Astrocyte (in vitro differentiated cells and primary cell): ENCODE data around the gene USO1. TPM values are rescaled to one million over a fixed set of nuclear protein-coding genes. Genes with fewer than 3 reads are reported as not detected.
A peak's percentile ranks its signal among the peaks of the same experiment; 100 is the strongest.
"Not testable (repeated sequence)": the region's sequence is repeated elsewhere in the genome, so short reads cannot be mapped to it uniquely, and the experiment has no call there.

Experiments
- DNase-seq: peaks from one replicate; pipeline ENCODE4 v3.0.0-alpha.2; 2010; ENCODE audit warnings: low read depth
- FAIRE-seq: peaks from 2 replicates; lab custom pipeline; 2011; peaks lifted over from hg19 to GRCh38; lab: Jason Lieb, UNC
- H2AFZ ChIP-seq: 2 replicates; pipeline ENCODE4 v1.6.0; 2012; ENCODE audit warnings: low read depth, low read length, inconsistent platforms
- H3K27ac ChIP-seq: 2 replicates; pipeline ENCODE4 v1.5.1; 2011; ENCODE audit warnings: low read depth, low read length, inconsistent platforms
- H3K27me3 ChIP-seq: 2 replicates; pipeline ENCODE4 v1.6.0; 2011; ENCODE audit warnings: low read length, inconsistent platforms; ENCODE audit not compliant: insufficient read depth
- H3K36me3 ChIP-seq: 2 replicates; pipeline ENCODE4 v1.5.1; 2011; ENCODE audit warnings: low read length, inconsistent platforms; ENCODE audit not compliant: insufficient read depth
- H3K4me1 ChIP-seq: 2 replicates; pipeline ENCODE4 v1.5.1; 2011; ENCODE audit warnings: low read length, inconsistent platforms; ENCODE audit not compliant: insufficient read depth
- H3K4me2 ChIP-seq: 2 replicates; pipeline ENCODE4 v1.6.0; 2012; ENCODE audit warnings: low read length, inconsistent platforms
- H3K4me3 ChIP-seq: 2 replicates; pipeline ENCODE4 v1.5.1; 2011; ENCODE audit warnings: low read depth, mild to moderate bottlenecking, low read length, inconsistent platforms; ENCODE audit not compliant: insufficient read depth
- H3K79me2 ChIP-seq: 2 replicates; pipeline ENCODE4 v1.6.0; 2012; ENCODE audit warnings: mild to moderate bottlenecking, low read length, inconsistent platforms; ENCODE audit not compliant: insufficient read depth
- H3K9ac ChIP-seq: 2 replicates; pipeline ENCODE4 v1.6.0; 2012; ENCODE audit warnings: mild to moderate bottlenecking, low read length, inconsistent platforms
- H3K9me3 ChIP-seq: 2 replicates; pipeline ENCODE4 v1.5.1; 2012; ENCODE audit warnings: low read depth, mild to moderate bottlenecking, low read length, inconsistent platforms; ENCODE audit not compliant: insufficient read depth
- H4K20me1 ChIP-seq: 2 replicates; pipeline ENCODE4 v1.6.0; 2012; ENCODE audit warnings: low read length, inconsistent platforms; ENCODE audit not compliant: insufficient read depth
- H3K27ac Mint-ChIP-seq: one replicate; pipeline ENCODE4 v1.8.0; 2021; ENCODE audit warnings: mild to moderate bottlenecking, mixed read lengths; ENCODE audit not compliant: unreplicated experiment
- H3K27me3 Mint-ChIP-seq: one replicate; pipeline ENCODE4 v1.8.0; 2021; ENCODE audit warnings: low read depth, mixed read lengths; ENCODE audit not compliant: unreplicated experiment
- H3K36me3 Mint-ChIP-seq: one replicate; pipeline ENCODE4 v1.8.0; 2021; ENCODE audit warnings: low read depth, mixed read lengths; ENCODE audit not compliant: unreplicated experiment
- H3K4me1 Mint-ChIP-seq: one replicate; pipeline ENCODE4 v1.8.0; 2021; ENCODE audit warnings: low read depth, mixed read lengths; ENCODE audit not compliant: unreplicated experiment
- H3K4me3 Mint-ChIP-seq: one replicate; pipeline ENCODE4 v1.8.0; 2021; ENCODE audit warnings: mild to moderate bottlenecking, moderate library complexity, mixed read lengths; ENCODE audit not compliant: unreplicated experiment
- H3K9me3 Mint-ChIP-seq: one replicate; pipeline ENCODE4 v1.8.0; 2021; ENCODE audit warnings: mild to moderate bottlenecking, mixed read lengths; ENCODE audit not compliant: unreplicated experiment
- CTCF ChIP-seq: IDR thresholded peaks from 2 replicates; pipeline ENCODE4 v1.5.1; 2011; ENCODE audit warnings: low read depth, mild to moderate bottlenecking, inconsistent platforms, low read length, moderate library complexity; ENCODE audit not compliant: insufficient read depth
- EZH2 ChIP-seq: IDR thresholded peaks from 2 replicates; pipeline ENCODE4 v1.6.1; 2012; ENCODE audit warnings: mild to moderate bottlenecking, low read length, inconsistent platforms; ENCODE audit not compliant: insufficient read depth
- total RNA-seq: library from RNA; stranded (reverse); gene quantifications from 2 replicates; pipeline ENCODE4 v1.2.1, GENCODE V29; 2021

Gene USO1
- total RNA-seq, 1 donor from 2014 or later = 104 TPM

DNA sequence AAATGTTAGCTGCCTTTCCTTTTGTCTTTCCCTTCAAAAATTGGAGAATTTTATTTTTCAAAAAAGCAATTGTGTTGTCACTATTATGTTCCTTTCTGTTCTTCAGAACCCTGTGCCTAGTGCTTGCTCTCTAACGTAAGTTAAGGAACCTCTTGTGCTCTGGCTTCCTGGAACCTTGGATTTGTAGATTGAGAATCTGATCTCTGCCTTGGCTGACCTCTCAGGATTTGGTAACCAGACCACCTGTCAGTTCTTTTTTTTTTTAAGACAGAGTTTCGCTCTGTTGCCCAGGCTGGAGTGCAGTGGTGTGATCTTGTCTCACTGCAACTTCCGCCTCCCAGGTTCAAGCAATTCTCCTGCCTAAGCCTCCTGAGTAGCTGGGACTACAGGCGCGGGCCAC, 32.3 kb upstream of the USO1 start:
- H3K4me3 Mint-ChIP-seq, H4K20me1 ChIP-seq, H3K4me1 ChIP-seq, H3K4me1 Mint-ChIP-seq, H3K36me3 ChIP-seq, H3K9me3 Mint-ChIP-seq, H3K79me2 ChIP-seq, H3K9ac ChIP-seq, H3K9me3 ChIP-seq, H3K4me3 ChIP-seq, DNase-seq, H3K27me3 Mint-ChIP-seq, H3K27ac ChIP-seq, FAIRE-seq, H3K4me2 ChIP-seq, H3K27ac Mint-ChIP-seq, H3K27me3 ChIP-seq, H2AFZ ChIP-seq: not testable (repeated sequence)
- H3K36me3 Mint-ChIP-seq = peaks cover 31% of the 10 kb centered on the region

DNA sequence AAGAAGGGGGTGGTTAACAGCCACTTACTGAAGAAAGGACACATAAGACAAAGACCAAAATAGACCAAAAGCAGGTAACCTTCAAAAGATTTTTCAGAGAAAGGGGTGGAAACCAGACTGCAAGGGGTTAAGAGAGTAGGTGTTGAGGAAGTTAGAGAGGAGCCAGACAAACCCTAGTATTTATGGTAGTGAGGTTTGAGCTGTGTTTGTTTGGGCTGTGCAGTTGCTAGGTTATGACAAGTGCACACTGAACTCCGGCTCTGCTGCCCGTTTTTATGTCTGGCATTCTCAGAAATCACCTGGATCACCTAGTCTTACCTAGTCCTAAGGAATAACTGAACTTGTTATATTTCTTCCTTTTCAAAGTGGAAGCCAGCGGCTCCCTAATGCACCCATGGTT, 28.3 kb upstream of the USO1 start:
- no peak overlapping the region for H3K27ac ChIP-seq
- FAIRE-seq (no peak), DNase-seq (no peak)
- no peaks in the 10 kb centered on the region for H3K36me3 ChIP-seq
- H3K9ac ChIP-seq = no peak overlapping the region
- no peak overlapping the region for H2AFZ ChIP-seq
- H3K27me3 ChIP-seq = no peaks in the 10 kb centered on the region
- TF ChIP-seq EZH2 = no peak
- TF ChIP-seq CTCF = no peak
- no peaks in the 10 kb centered on the region for H3K9me3 ChIP-seq
- no peaks in the 10 kb centered on the region for H3K4me1 Mint-ChIP-seq
- peak overlapping the region; percentile 56 for H3K27ac Mint-ChIP-seq
- peaks cover 12% of the 10 kb centered on the region for H4K20me1 ChIP-seq
- no peak overlapping the region for H3K4me2 ChIP-seq
- H3K79me2 ChIP-seq = no peaks in the 10 kb centered on the region
- no peaks in the 10 kb centered on the region for H3K27me3 Mint-ChIP-seq
- H3K9me3 Mint-ChIP-seq = no peaks in the 10 kb centered on the region
- H3K4me1 ChIP-seq = no peaks in the 10 kb centered on the region
- H3K4me3 ChIP-seq = no peak overlapping the region
- H3K36me3 Mint-ChIP-seq = peaks cover 27% of the 10 kb centered on the region
- H3K4me3 Mint-ChIP-seq = no peak overlapping the region

GRCh38 chr4:75696581-75696980, 27.8 kb upstream of the USO1 start:
- H3K27me3 Mint-ChIP-seq = no peaks in the 10 kb centered on the region
- TF ChIP-seq EZH2 (no peak), CTCF (no peak)
- no peaks in the 10 kb centered on the region for H3K9me3 ChIP-seq
- no peaks in the 10 kb centered on the region for H3K9me3 Mint-ChIP-seq
- no peaks in the 10 kb centered on the region for H3K27me3 ChIP-seq
- FAIRE-seq (no peak), DNase-seq (no peak)
- H3K36me3 Mint-ChIP-seq = peaks cover 25% of the 10 kb centered on the region
- no peak overlapping the region for H3K4me3 Mint-ChIP-seq
- no peak overlapping the region for H3K27ac ChIP-seq
- no peak overlapping the region for H3K4me2 ChIP-seq
- no peaks in the 10 kb centered on the region for H3K79me2 ChIP-seq
- no peaks in the 10 kb centered on the region for H3K36me3 ChIP-seq
- no peak overlapping the region for H3K4me3 ChIP-seq
- H3K27ac Mint-ChIP-seq = no peak overlapping the region
- no peak overlapping the region for H2AFZ ChIP-seq
- no peak overlapping the region for H3K9ac ChIP-seq
- H3K4me1 Mint-ChIP-seq = no peaks in the 10 kb centered on the region
- peaks cover 12% of the 10 kb centered on the region for H4K20me1 ChIP-seq
- no peaks in the 10 kb centered on the region for H3K4me1 ChIP-seq
